OCI-LY3 (cell line): ENCODE results near the gene LHFPL2.

Experiments used
- EZH2phosphoT487 ChIP-seq: fragments of 200-600 bp; shearing (Covaris generic); IDR thresholded peaks from 2 replicates; pipeline ENCODE4 v1.6.1; 2018; ENCODE audit warnings: antibody characterized with exemption, mixed run types, low read depth
- TF ChIP-seq, protein P1 (sequence below): fragments of 200-600, 300-600 bp; sonication (generic); IDR thresholded peaks from 2 replicates; pipeline ENCODE4 v1.5.1; 2014; ENCODE audit warnings: antibody characterized with exemption, low read length, low read depth

DNA sequence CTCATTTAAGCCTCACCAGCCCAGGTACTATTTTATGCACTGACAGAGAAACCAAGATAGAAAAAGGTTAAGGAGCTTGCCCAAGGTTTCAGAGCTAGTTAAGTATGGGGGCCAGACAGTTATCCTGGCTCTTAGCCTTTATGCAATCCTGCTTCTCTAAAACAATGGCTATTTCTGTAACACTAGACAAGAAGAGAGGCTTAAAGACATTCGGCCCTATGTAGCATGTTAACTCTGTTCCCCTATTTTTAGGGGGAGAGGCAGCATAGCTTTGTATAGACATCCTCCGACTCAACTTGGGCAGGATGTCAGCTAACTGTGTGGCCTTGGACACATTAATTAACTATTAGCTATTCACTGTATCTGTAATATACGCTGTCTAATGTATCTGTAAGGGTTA lies 54.6 kb downstream of the LHFPL2 start:
- TF ChIP-seq, protein P1, sequence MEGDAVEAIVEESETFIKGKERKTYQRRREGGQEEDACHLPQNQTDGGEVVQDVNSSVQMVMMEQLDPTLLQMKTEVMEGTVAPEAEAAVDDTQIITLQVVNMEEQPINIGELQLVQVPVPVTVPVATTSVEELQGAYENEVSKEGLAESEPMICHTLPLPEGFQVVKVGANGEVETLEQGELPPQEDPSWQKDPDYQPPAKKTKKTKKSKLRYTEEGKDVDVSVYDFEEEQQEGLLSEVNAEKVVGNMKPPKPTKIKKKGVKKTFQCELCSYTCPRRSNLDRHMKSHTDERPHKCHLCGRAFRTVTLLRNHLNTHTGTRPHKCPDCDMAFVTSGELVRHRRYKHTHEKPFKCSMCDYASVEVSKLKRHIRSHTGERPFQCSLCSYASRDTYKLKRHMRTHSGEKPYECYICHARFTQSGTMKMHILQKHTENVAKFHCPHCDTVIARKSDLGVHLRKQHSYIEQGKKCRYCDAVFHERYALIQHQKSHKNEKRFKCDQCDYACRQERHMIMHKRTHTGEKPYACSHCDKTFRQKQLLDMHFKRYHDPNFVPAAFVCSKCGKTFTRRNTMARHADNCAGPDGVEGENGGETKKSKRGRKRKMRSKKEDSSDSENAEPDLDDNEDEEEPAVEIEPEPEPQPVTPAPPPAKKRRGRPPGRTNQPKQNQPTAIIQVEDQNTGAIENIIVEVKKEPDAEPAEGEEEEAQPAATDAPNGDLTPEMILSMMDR = no peak
- no peak for TF ChIP-seq EZH2phosphoT487
